Body of pancreas (tissue), 4 donors: ENCODE measurements around the gene ATOH8.

ENCODE experiments used
- POLR2A ChIP-seq, 3 donors: fragments of 450-650 bp; IDR thresholded peaks; one replicate each; pipeline ENCODE4 v1.6.1; 2016; ENCODE audit warnings: antibody characterized with exemption in 3 of 3, mild to moderate bottlenecking in 2 of 3
- TF ChIP-seq, protein P1 (sequence below), 7 experiments: fragments of 450-650 bp in 4 of 7; fragments of 200-600 bp in 3 of 7; sonication (generic) in 3 of 7; IDR thresholded peaks; one replicate each; pipeline ENCODE4 v1.5.1; 2016 to 2019; ENCODE audit warnings: antibody characterized with exemption in 7 of 7

DNA sequence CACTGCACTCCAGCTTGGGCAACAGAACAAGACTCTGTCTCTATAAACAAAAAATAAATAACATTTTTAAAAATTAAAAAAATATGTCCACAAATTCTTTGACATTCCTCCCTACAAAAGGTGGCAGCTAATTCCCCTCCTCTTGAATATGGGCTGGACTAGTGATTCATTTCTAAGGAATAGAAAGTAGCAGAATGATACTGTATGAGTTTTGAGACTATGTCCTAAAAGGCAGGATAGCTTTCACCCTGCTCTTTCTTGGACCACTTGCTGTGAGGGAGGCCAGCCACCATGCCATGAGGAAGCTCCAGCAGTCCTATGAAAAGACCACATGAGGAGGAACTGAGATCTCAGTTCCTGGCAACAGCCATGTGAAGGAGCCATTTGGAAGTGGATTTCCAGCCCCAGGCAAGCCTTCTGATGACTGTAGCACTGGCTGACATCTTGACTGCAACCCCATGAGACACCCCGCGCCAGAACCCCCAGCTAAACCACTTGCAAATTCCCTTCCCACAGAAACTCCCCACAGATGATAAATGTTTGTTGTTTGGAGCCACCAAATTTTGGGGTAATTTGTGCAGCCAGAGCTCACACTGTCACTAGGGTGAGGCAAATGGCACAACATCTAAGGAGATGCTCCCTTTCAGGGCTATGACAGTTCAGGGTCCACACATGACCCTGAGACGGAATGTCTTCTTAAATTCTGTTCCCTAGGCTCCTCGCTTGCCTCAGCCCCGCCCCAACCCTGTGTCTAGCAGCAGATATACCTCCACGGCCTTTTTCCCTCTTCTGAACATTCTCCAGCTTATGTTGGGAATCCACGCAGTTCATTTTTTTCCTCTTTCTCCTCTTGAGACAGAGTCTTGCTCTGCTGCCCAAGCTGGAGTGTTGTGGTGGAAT is 17.1 kb upstream of the ATOH8 start:
- TF ChIP-seq, protein P1, sequence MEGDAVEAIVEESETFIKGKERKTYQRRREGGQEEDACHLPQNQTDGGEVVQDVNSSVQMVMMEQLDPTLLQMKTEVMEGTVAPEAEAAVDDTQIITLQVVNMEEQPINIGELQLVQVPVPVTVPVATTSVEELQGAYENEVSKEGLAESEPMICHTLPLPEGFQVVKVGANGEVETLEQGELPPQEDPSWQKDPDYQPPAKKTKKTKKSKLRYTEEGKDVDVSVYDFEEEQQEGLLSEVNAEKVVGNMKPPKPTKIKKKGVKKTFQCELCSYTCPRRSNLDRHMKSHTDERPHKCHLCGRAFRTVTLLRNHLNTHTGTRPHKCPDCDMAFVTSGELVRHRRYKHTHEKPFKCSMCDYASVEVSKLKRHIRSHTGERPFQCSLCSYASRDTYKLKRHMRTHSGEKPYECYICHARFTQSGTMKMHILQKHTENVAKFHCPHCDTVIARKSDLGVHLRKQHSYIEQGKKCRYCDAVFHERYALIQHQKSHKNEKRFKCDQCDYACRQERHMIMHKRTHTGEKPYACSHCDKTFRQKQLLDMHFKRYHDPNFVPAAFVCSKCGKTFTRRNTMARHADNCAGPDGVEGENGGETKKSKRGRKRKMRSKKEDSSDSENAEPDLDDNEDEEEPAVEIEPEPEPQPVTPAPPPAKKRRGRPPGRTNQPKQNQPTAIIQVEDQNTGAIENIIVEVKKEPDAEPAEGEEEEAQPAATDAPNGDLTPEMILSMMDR (IDR thresholded peaks at IDR 0.05), result no peak
- no peak for TF ChIP-seq POLR2A (IDR thresholded peaks at IDR 0.05)
